SHP77 treated with DMSO at 0.1 percent for 48 hours (cell line): ENCODE data around the gene GPD1L.
"Not testable (repeated sequence)": the region's sequence is repeated elsewhere in the genome, so short reads cannot be mapped to it uniquely, and the experiment has no call there.

Experiments
- DNase-seq: peaks from one replicate; lab custom pipeline; 2025; lab: John Stamatoyannopoulos, UW

GPD1L gene

GRCh38 chr3:32106132-32106928, at the start of gene GPD1L:
GPD1L (plus strand) TSS chr3:32106620; CDS start chr3:32106712, 92 bp downstream.
- DNase-seq, result peak; percentile 80

- DNase-seq, result not testable (repeated sequence)
Observed at GRCh38 chr3:32058465-32058864, 48.0 kb upstream of the GPD1L start.

- no peak for DNase-seq
Observed at GRCh38 chr3:32062950-32063582, 43.4 kb upstream of the GPD1L start.

- no peak for DNase-seq
Observed at GRCh38 chr3:32066686-32067085, 39.7 kb upstream of the GPD1L start.

GRCh38 chr3:32074194-32074593, 32.2 kb upstream of the GPD1L start:
- DNase-seq, result not testable (repeated sequence)

GRCh38 chr3:32076566-32076965, 29.9 kb upstream of the GPD1L start:
- DNase-seq, result no peak

- no peak for DNase-seq
Observed at GRCh38 chr3:32077260-32078084, 28.9 kb upstream of the GPD1L start.

GRCh38 chr3:32078085-32078634, 28.3 kb upstream of the GPD1L start:
- no peak for DNase-seq

- no peak for DNase-seq
Observed at GRCh38 chr3:32078864-32079263, 27.6 kb upstream of the GPD1L start.

GRCh38 chr3:32082721-32083120, 23.7 kb upstream of the GPD1L start:
- no peak for DNase-seq

GRCh38 chr3:32083702-32084270, 22.6 kb upstream of the GPD1L start:
- DNase-seq, result no peak

GRCh38 chr3:32084870-32085269, 21.6 kb upstream of the GPD1L start:
- no peak for DNase-seq

GRCh38 chr3:32086464-32086863, 20.0 kb upstream of the GPD1L start:
- no peak for DNase-seq

GRCh38 chr3:32089476-32089875, 16.9 kb upstream of the GPD1L start:
- DNase-seq, result no peak

GRCh38 chr3:32093204-32093603, 13.2 kb upstream of the GPD1L start:
- no peak for DNase-seq

- no peak for DNase-seq
Observed at GRCh38 chr3:32095431-32095830, 11.0 kb upstream of the GPD1L start.

GRCh38 chr3:32097768-32098167, 8.7 kb upstream of the GPD1L start:
- no peak for DNase-seq

GRCh38 chr3:32098528-32098927, 7.9 kb upstream of the GPD1L start:
- no peak for DNase-seq

- no peak for DNase-seq
Observed at GRCh38 chr3:32100465-32100864, 6.0 kb upstream of the GPD1L start.

- no peak for DNase-seq
Observed at GRCh38 chr3:32102289-32102688, 4.1 kb upstream of the GPD1L start.

- no peak for DNase-seq
Observed at GRCh38 chr3:32104492-32104891, 1.9 kb upstream of the GPD1L start.
